HG03439 (cell line): Measurements from ENCODE around the gene PTGFRN.
"Not testable (repeated sequence)": the region's sequence is repeated elsewhere in the genome, so short reads cannot be mapped to it uniquely, and the experiment has no call there.

Experiments used
- ATAC-seq: cut with Tn5 transposase; IDR thresholded peaks from one replicate; pipeline ENCODE4 v1.9.1; 2021; ENCODE audit warnings: mild to moderate bottlenecking, moderate library complexity; ENCODE audit not compliant: unreplicated experiment

PTGFRN gene

GRCh38 chr1:116909512-116910378 lies at the start of gene PTGFRN:
Gene PTGFRN, plus strand, starts transcription at chr1:116909916. Its CDS starts 288 bp downstream, at chr1:116910204.
- ATAC-seq: no peak

- not testable (repeated sequence) for ATAC-seq
Observed at GRCh38 chr1:116860167-116860566, 49.5 kb upstream of the PTGFRN start.

DNA sequence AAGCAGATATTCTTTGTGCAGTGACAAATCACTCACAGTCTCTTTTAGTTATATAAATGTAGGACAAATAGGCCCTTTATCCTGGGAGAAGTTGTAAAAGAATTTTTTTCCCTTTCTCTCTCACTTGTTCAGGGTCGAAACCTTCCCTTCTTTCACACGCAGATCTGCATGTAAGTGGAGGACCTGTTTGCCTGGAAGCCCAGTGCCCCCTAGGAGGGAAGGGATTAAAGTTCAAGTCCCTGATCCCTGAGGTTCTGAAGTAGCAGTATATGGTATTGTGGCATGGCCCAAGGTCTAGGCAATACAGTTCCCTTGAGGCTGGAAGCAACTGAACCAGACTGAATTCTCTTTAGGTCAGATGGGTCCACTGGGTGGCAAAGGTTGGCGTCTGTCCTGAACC lies 48.6 kb upstream of the PTGFRN start:
- ATAC-seq: no peak

GRCh38 chr1:116863031-116863430 lies 46.7 kb upstream of the PTGFRN start:
- ATAC-seq: not testable (repeated sequence)

DNA sequence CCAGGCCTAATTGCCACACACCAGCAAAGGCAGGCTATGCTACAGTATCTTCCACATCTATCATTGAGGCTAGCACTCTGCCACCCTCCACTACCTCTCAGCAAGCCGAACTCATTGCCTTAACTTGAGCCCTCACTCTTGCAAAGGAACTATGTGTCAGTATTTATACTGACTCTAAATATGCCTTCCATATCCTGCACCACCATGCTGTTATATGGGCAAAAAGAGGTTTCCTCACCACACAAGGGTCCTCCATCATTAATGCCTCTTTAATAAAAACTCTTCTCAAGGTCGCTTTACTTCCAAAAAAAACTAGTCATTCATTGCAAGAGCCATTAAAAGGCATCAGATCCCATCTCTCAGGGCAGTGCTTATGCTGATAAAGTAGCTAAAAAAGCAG lies 43.2 kb upstream of the PTGFRN start:
- not testable (repeated sequence) for ATAC-seq

- no peak for ATAC-seq
Observed at GRCh38 chr1:116868385-116868784, 41.3 kb upstream of the PTGFRN start.

DNA sequence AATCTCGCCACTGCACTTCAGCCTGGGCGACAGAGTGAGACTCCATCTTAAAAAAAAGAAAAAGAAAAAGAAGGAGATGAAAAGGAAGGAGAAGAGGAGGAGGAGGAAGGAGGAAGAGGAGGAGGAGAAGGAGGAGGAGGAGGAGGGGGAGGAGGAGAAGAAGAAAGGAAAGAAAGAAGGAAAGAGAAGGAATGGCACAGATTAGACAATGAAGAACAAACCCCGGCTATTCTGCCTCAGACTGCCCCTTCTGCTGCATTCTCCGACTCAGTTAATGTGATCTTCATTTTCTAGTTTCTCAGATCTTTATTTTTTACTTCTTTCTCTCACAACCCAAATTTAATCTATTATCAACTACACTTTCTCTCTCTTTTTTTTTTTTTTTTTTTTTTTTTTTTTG lies 40.1 kb upstream of the PTGFRN start:
- ATAC-seq: no peak

GRCh38 chr1:116870300-116870699 lies 39.4 kb upstream of the PTGFRN start:
- no peak for ATAC-seq

DNA sequence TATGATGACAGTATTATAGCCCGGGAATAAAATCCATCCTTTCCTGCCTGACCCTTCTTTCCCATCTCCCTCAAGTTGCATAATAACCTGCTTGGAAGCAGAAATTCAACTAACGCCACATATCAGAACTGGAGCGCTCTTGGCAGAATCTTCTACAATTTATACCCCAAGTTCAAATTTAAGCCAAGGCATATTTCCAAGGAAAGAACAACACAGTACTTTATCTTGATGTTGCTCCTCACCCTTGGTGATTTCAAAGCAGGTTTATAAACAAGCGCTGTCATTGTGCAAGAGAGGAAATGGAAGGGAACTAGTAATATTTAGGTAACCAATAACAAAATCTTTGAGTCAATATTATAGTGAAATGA lies 38.0 kb upstream of the PTGFRN start:
- no peak for ATAC-seq

DNA sequence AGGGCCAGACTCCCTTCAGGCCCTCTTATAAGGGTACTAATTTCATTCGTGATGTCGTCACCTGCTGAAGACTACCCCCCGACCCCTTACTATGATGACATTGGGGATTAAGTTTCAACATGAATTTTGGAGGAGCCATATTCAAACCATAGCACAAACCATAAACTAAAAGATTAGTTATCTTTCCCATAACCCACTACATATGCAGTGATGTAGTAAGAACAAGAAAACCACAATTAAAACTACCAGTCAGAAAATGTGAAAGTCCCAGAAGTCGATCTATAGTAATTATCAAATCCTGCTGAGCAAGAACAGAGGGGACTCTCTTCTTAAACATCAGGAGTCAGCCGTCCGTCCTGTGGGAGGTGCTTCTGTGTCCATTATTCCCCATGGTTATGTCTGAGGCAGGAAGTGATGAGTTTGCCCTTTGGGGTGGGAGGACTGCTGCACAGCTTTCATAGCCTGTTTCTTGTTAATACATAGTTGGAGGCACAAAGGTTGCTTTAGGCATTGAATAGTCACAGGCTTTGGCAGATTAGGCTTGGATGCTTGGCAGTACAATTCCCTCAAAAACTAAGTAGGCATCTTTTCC lies 35.9 kb upstream of the PTGFRN start:
- no peak for ATAC-seq

DNA sequence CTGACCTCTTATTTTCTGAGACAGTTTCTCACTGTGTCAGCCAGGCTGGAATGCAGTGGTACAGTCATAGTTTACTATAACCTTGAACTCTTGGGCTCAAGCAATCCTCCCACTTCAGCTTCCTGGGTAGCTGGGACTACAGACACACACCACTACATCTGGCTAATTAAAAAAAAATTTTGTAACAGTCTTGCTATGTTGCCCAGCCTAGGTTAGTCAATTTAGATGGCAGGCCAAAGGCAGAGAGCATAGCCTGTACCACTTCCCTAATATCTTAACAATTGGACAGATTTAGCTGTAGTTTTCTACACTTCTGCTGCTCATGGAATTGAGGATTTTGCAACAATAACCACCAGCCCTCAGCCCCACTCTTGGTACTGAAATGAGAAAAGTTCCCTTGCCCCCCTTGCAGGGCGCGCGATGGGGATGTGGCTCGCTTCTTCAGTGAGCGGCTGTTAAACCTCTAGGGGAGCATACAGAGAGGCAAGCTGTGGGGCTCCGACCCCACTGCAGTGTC lies 34.9 kb upstream of the PTGFRN start:
- ATAC-seq: no peak

- no peak for ATAC-seq
Observed at GRCh38 chr1:116875391-116875790, 34.3 kb upstream of the PTGFRN start.

GRCh38 chr1:116875946-116876345 lies 33.8 kb upstream of the PTGFRN start:
- ATAC-seq: not testable (repeated sequence)

DNA sequence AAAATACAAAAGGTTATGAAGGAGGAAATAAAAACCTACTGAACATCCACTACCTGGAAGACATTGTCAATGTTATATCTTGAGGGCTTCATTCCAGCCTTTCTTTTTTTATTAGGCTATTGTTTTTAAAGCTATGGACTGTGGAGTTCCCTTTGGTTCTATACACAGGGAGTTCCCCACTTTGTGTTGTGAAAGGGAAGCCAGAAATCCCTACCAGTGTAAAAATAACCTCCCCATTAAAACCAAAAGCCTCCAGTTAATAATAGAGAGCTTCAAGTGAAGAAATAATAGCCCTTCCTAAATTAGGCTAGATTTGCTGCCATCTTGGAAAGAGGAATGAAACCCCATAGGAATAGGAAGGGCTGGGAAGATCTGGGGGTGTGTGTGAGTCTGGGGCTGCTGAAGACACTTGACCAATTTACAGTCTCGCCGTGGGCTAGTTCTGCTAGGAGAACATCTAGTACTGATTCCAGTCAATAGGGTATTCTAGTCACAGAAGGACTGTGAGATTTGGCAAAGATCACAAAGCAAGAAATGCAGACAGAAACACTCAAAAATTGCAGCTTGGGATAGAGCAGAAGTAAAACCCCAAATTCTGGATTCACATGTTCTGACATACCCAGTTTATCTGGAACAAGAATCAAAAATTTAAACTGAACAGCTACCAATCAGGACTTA lies 32.4 kb upstream of the PTGFRN start:
- no peak for ATAC-seq

DNA sequence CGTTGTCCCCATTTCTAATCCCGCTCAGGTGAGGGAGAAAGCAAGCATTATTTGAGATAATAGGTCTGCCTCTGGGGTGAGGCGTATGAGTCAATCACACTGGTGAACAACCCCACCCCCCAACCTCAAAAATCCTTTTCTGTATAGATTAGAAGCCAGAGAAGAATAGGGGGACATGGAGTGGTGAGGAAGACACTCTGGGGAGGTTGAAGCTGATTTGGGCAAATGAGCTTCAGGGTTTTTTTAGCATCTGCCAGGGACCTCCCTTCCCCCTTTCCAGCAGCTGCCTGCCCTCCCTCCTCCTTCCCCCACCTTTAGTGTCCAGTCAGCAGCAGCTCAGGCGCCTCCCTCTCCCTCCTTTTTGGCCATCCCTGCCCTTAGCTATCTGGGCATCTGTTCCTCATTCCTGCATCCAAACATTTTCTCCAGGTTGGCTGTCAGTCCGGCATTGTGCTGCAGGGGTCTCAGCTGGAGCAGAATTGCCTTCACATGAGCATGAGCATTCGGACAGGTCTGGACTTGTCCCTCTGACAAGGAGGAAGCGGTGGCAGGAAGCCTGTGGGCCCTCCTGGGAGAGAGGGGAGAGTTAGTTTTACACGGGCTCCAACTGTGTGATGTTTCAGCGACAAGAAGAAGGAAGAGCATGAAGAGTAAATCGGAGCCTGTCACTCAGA lies 30.8 kb upstream of the PTGFRN start:
- peak; percentile 50 for ATAC-seq

GRCh38 chr1:116879478-116880133 lies 30.1 kb upstream of the PTGFRN start:
- ATAC-seq: no peak

DNA sequence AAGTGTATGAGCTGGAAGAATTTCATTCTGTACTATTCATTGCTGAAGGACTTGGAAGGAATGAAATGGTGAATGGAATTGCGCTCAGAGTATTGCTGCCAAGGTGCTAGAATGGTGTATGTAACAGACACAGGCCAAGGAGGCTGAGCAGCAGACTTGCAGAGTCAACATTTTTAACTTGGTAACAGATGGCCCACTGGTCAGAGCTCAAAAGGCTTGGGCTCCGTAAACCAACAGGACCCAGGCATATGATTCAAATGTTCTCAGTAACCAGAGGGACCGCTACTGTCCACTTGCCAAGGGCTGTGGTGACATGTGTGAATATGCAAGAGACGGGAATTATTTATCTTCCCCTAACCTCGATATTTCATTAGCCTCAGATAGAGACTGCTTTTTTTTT lies 28.8 kb upstream of the PTGFRN start:
- ATAC-seq: no peak

DNA sequence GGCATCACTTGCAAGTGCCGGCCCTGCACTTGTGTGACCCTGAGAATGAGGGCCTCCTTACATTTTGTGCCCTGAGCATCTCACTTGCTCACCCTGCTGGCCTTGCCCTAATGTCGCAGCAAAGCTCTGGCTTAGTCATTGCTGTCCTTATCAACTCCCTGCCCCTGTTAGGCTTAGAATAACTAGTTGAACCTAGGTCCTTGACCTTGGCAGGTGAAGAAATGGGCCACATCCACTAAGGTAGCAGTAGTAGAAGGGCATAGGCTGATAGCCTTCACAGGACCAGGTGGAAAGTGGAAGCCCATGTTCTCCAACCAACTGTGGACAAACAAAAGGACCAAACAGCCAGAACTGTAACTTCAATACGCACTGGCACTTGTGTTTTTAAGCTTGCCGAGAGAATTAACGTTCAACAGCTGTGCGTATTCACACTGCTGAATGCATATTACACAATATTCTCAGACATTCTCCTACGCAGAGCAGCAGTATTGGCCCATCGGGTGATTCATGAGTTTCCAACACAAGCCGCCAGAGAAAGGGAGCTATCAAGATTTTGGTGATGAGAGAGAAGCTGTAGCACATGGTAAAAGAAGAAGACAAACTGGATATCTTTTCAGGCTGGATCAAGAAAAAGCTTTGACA lies 27.7 kb upstream of the PTGFRN start:
- ATAC-seq: peak; percentile 60

DNA sequence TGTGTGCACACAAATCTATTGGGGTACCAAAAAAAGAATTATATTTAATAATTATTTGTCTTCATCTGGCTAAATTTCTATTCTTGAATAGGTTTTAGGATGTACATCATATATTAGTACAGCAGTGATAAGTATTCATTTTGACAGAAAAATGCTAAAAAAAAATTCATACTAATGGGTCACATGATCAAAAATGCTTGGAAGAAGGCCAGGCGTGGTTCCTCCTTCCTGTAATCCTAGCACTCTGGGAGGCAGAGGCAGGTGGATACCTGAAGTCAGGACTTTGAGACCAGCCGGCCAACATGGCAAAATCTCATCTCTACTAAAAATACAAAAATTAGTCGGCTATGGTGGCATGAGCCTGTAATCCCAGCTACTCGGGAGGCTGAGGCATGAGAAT lies 26.9 kb upstream of the PTGFRN start:
- ATAC-seq: no peak

DNA sequence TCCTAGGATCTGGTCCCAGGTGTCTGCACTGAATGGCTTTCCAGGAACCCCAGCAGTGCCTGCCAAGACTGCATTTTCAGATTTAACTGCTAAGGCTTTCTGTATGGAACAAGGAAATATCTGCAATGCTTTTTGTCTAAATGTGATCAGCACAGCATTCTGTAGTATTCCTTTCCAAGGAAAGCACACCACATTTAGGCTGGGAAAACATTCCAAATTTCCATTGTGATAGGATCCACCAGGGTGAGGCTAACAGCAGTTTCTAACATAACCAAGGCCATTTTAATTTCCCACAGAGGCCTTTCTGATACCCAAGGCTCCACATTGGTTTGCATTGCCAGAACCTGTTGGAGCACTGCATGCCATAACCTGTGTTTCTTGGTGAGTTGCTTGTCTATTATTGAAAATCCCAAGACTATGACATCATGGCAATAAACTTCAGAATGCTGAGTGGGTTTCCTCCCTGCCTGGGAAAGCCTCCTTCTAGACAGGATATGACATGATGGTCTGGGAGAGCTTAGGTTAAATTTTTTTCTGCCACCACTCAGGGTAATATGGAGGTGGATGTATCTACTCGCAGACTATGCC lies 23.3 kb upstream of the PTGFRN start:
- no peak for ATAC-seq
